Activated CD4-positive, CD25-positive, alpha-beta regulatory T cell treated with anti-CD3 and anti-CD28 coated beads, Interleukin-2, amount 50 U/mL, for 72 hours (primary cell): ENCODE data around the gene KRT36.

Experiments
- DNase-seq: peaks from one replicate; pipeline ENCODE4 v3.0.0; 2021

The KRT36 gene

GRCh38 chr17:41500131-41500911, 10.6 kb upstream of the KRT36 start:
- no peak for DNase-seq

GRCh38 chr17:41499714-41500113, 10.0 kb upstream of the KRT36 start:
- DNase-seq = no peak

- no peak for DNase-seq
Measured at GRCh38 chr17:41498276-41498675, 8.6 kb upstream of the KRT36 start.

- DNase-seq = peak; percentile 51
Measured at GRCh38 chr17:41496803-41497484, 7.2 kb upstream of the KRT36 start.

- DNase-seq = no peak
Measured at GRCh38 chr17:41494524-41494923, 4.8 kb upstream of the KRT36 start.

GRCh38 chr17:41492771-41493170, 3.1 kb upstream of the KRT36 start:
- no peak for DNase-seq

- DNase-seq = no peak
Measured at GRCh38 chr17:41492351-41492750, 2.6 kb upstream of the KRT36 start.

GRCh38 chr17:41491476-41491875, 1.8 kb upstream of the KRT36 start:
- DNase-seq = no peak

- no peak for DNase-seq
Measured at GRCh38 chr17:41490000-41490990, 585 bp upstream of the KRT36 start.

GRCh38 chr17:41486809-41487530, 2.7 kb downstream of the KRT36 start:
- DNase-seq = peak; percentile 61

GRCh38 chr17:41486316-41486715, 3.4 kb downstream of the KRT36 start:
- no peak for DNase-seq

GRCh38 chr17:41484920-41485904, 4.5 kb downstream of the KRT36 start:
- DNase-seq = no peak

- no peak for DNase-seq
Measured at GRCh38 chr17:41483991-41484826, 5.5 kb downstream of the KRT36 start.

- DNase-seq = no peak
Measured at GRCh38 chr17:41483531-41483930, 6.2 kb downstream of the KRT36 start.

- no peak for DNase-seq
Measured at GRCh38 chr17:41481036-41481435, 8.7 kb downstream of the KRT36 start, which contains the start of gene KRT35. Gene KRT35 (minus strand): TSS chr17:41481151. CDS start chr17:41481097, 54 bp downstream.

GRCh38 chr17:41480581-41480980, 9.1 kb downstream of the KRT36 start:
- no peak for DNase-seq

GRCh38 chr17:41480136-41480535, 9.6 kb downstream of the KRT36 start:
- DNase-seq = no peak

- DNase-seq = no peak
Measured at GRCh38 chr17:41478237-41478636, 11.5 kb downstream of the KRT36 start.

- DNase-seq = no peak
Measured at GRCh38 chr17:41476866-41477815, 12.6 kb downstream of the KRT36 start.
